HG02610 (cell line): ENCODE data around the gene PMM2.
"Not testable (repeated sequence)": the region's sequence is repeated elsewhere in the genome, so short reads cannot be mapped to it uniquely, and the experiment has no call there.

ENCODE experiments used
- ATAC-seq: cut with Tn5 transposase; IDR thresholded peaks from one replicate; pipeline ENCODE4 v1.9.1; 2021; ENCODE audit warnings: mild to moderate bottlenecking, moderate library complexity; ENCODE audit not compliant: unreplicated experiment

The PMM2 gene

GRCh38 chr16:8781797-8782196 lies 15.8 kb upstream of the PMM2 start:
- ATAC-seq: no peak

GRCh38 chr16:8782673-8783072 lies 15.0 kb upstream of the PMM2 start:
- ATAC-seq: no peak

GRCh38 chr16:8785408-8785807 lies 12.2 kb upstream of the PMM2 start:
- no peak for ATAC-seq

- ATAC-seq: not testable (repeated sequence)
Observed at GRCh38 chr16:8786316-8786715, 11.3 kb upstream of the PMM2 start.

GRCh38 chr16:8788578-8789172 lies 9.0 kb upstream of the PMM2 start:
- no peak for ATAC-seq

- no peak for ATAC-seq
Observed at GRCh38 chr16:8795091-8795490, 2.5 kb upstream of the PMM2 start.

GRCh38 chr16:8795818-8796217 lies 1.8 kb upstream of the PMM2 start:
- ATAC-seq: no peak

GRCh38 chr16:8796469-8797363 lies 923 bp upstream of the PMM2 start:
- no peak for ATAC-seq

GRCh38 chr16:8798174-8798527 lies 512 bp downstream of the PMM2 start:
- no peak for ATAC-seq

- ATAC-seq: no peak
Observed at GRCh38 chr16:8798535-8799157, 1.0 kb downstream of the PMM2 start.

- no peak for ATAC-seq
Observed at GRCh38 chr16:8801701-8802100, 4.1 kb downstream of the PMM2 start.

- ATAC-seq: not testable (repeated sequence)
Observed at GRCh38 chr16:8803733-8804132, 6.1 kb downstream of the PMM2 start.

GRCh38 chr16:8804313-8804712 lies 6.7 kb downstream of the PMM2 start:
- no peak for ATAC-seq

GRCh38 chr16:8806272-8806983 lies 8.8 kb downstream of the PMM2 start:
- ATAC-seq: no peak

- ATAC-seq: no peak
Observed at GRCh38 chr16:8807189-8807588, 9.6 kb downstream of the PMM2 start.

GRCh38 chr16:8808009-8808408 lies 10.4 kb downstream of the PMM2 start:
- no peak for ATAC-seq

GRCh38 chr16:8808613-8809353 lies 11.1 kb downstream of the PMM2 start:
- ATAC-seq: no peak

- ATAC-seq: no peak
Observed at GRCh38 chr16:8812162-8812843, 14.7 kb downstream of the PMM2 start.

GRCh38 chr16:8814095-8814806 lies 16.6 kb downstream of the PMM2 start:
- peak; percentile 42 for ATAC-seq
